ENCODE measurements around the gene RINT1.

- no peak for TF ChIP-seq CTCF (IDR thresholded peaks at IDR 0.05; ENCODE audit: low read length)
- TF ChIP-seq EZH2phosphoT487 (IDR thresholded peaks at IDR 0.05; ENCODE audit: low read length), result no peak
These were observed 35.8 kb downstream of the RINT1 start for GRCh38 chr7:105567821-105568220.
